Activated T-helper 17 cell treated with anti-CD3 and anti-CD28 coated beads, Interleukin-2, amount 50 U/mL, for 72 hours (primary cell): Measurements from ENCODE around the gene EML5. TPM values are rescaled to one million over a fixed set of nuclear protein-coding genes. Genes with fewer than 3 reads are reported as not detected.

Source experiments
- ATAC-seq: fragments of 150-1000 bp; cut with Tn5 transposase; replicated peaks from 2 replicates; pipeline ENCODE4 v1.10.0; 2021; ENCODE audit warnings: mild to moderate bottlenecking, moderate library complexity
- H3K27ac Mint-ChIP-seq: one replicate; pipeline ENCODE4 v1.8.0; 2022; ENCODE audit warnings: mixed read lengths
- H3K27me3 Mint-ChIP-seq: one replicate; pipeline ENCODE4 v1.8.0; 2022; ENCODE audit warnings: mixed read lengths
- H3K36me3 Mint-ChIP-seq: one replicate; pipeline ENCODE4 v1.8.0; 2022; ENCODE audit warnings: low read depth, mild to moderate bottlenecking, mixed read lengths
- H3K4me1 Mint-ChIP-seq: one replicate; pipeline ENCODE4 v1.8.0; 2022; ENCODE audit warnings: mixed read lengths
- H3K4me3 Mint-ChIP-seq: one replicate; pipeline ENCODE4 v1.8.0; 2022; ENCODE audit warnings: mild to moderate bottlenecking, mixed read lengths
- H3K9me3 Mint-ChIP-seq: one replicate; pipeline ENCODE4 v1.8.0; 2022; ENCODE audit warnings: mixed read lengths
- total RNA-seq, 2 donors: library from RNA; stranded (reverse); gene quantifications; one replicate each; pipeline ENCODE4 v1.2.3, GENCODE V29; 2022

Gene EML5
- total RNA-seq, 2 donors from 2014 or later: 1.6 to 2.6 TPM

DNA sequence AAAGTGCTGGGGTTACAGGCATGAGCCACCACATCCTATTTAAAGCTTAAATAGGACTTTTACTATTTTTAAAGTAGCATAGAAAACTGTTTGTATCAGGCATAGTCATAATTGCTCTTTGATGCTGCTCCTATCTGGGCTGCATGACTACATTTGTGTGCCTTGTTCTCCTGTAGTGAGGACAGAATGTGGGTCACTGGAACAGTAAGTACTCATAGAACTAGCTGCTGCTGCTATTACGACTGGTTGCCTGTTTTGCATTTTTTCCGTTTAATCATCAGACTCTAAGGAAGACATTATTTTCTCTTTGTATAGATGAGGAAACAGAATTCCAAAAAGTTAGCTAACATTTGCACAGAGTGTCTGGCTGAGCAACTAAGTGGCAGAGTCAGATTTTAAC lies 187.2 kb downstream of the EML5 start:
- Mint-ChIP-seq H3K27ac (peak overlapping the region; percentile 79), H3K36me3 (peaks cover 97% of the 10 kb centered on the region), H3K9me3 (no peaks in the 10 kb centered on the region), H3K4me3 (peak overlapping the region; percentile 35), H3K27me3 (no peaks in the 10 kb centered on the region), H3K4me1 (peaks cover 18% of the 10 kb centered on the region)
- peak; percentile 95 for ATAC-seq

DNA sequence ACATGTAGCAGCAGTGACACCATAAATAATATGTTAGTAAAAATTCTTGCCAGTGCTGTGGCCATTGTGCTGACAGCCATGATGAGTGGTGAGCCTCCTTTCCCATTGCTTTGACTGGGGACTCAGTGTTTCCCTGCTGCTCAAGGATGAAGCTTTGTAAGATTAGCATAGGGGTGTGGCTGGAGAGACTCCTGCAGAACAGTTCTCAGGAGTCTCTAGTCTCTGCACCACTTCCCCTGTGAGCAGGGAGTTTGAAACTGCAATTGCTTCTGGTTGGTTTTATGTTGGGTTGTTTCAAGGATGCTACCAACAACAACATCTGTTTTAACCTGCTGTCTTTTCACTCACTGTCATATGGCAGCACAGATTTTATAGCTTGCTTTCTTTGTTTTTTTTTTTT lies 188.5 kb downstream of the EML5 start:
- no peak overlapping the region for H3K27ac Mint-ChIP-seq
- H3K27me3 Mint-ChIP-seq: no peaks in the 10 kb centered on the region
- H3K36me3 Mint-ChIP-seq: peaks cover 93% of the 10 kb centered on the region
- H3K4me3 Mint-ChIP-seq: no peak overlapping the region
- peaks cover 29% of the 10 kb centered on the region for H3K4me1 Mint-ChIP-seq
- ATAC-seq: no peak
- H3K9me3 Mint-ChIP-seq: no peaks in the 10 kb centered on the region

DNA sequence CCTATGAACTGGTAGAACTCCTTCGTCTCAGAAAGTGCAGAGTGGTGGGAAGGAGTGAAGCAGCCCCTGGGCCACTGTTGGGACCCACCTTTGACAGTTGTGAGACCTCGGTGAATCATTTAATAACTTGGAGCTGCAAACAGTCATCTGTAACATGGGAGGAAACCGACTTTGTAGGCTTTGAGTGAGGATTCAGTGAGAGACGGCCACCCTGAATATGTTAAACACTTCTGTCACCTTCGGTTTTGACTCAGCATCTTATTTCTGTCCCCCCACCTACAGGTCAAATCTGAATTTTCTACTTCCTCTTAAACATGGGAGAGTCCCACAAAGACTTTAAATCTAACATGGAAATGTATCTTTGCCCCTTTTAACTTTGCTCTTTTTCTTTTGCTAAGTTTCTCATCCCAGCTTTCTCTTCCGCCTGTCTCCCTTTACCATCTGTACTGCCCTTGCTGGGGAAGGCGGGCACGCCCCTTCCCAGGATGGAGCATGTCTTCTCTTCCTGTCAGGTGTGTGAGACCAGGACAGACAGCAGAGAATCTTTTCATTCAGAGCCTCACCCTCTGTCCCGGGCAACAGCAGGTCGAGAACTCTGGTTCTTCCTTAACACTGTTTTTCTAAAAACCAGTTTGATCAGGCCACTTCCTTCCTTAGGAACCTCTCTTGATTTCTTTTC lies 192.9 kb downstream of the EML5 start:
- peak; percentile 94 for ATAC-seq
- H3K9me3 Mint-ChIP-seq: no peaks in the 10 kb centered on the region
- no peaks in the 10 kb centered on the region for H3K27me3 Mint-ChIP-seq
- H3K4me3 Mint-ChIP-seq: peak overlapping the region; percentile 73
- H3K36me3 Mint-ChIP-seq: peaks cover 90% of the 10 kb centered on the region
- H3K4me1 Mint-ChIP-seq: peaks cover 40% of the 10 kb centered on the region
- H3K27ac Mint-ChIP-seq: peak overlapping the region; percentile 83

DNA sequence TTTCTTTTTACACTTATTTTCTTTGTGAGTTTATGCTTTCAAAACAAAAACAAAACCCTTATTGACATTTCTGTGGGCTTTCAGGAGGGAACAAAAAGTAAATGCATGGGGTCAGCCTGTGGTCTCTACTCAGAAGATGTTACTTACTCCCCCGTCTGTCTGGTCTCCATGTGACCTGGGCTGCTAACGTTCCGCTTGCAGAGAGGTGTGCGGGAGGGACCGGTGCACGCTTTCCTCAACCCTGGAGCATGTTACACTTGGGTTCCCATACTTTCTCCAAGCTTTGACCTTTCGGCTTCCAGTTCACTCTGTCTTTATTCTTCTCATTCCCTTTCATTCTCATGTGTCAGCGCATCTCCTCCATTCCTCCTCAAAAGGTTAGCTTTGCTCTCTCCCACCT lies 193.4 kb downstream of the EML5 start:
- H3K4me1 Mint-ChIP-seq: peaks cover 40% of the 10 kb centered on the region
- no peak for ATAC-seq
- no peaks in the 10 kb centered on the region for H3K27me3 Mint-ChIP-seq
- peaks cover 90% of the 10 kb centered on the region for H3K36me3 Mint-ChIP-seq
- peak overlapping the region; percentile 83 for H3K27ac Mint-ChIP-seq
- peak overlapping the region; percentile 73 for H3K4me3 Mint-ChIP-seq
- no peaks in the 10 kb centered on the region for H3K9me3 Mint-ChIP-seq

DNA sequence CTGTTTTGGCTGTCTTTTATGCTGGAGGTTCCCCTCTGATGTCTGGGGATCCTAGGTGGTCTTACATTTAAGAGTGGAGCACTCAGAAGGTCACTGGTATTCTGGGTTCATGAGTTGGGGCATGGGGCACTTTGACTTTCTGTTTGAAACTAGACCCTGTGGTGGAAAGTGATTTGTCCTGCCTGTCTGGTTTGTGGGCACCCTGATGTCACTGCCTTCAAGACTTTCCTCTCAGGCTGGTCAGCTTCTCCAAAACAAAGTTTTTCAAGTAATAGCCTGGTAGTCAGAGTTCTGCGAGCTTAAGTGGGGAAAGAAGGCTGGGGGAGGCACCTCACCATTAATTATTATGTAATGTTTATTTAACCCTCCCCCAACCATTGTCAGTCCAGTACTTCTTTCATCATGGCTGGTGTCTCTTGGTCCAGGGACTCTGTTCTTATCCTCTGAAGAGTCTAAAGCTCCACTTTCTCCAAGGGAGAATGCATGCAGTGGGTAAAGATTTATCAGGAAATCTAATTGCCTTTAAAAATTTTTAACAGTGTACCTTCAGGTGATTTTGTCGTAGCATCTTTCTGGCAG lies 194.6 kb downstream of the EML5 start:
- peaks cover 40% of the 10 kb centered on the region for H3K4me1 Mint-ChIP-seq
- peaks cover 90% of the 10 kb centered on the region for H3K36me3 Mint-ChIP-seq
- H3K27ac Mint-ChIP-seq: no peak overlapping the region
- peak; percentile 19 for ATAC-seq
- H3K4me3 Mint-ChIP-seq: no peak overlapping the region
- H3K27me3 Mint-ChIP-seq: no peaks in the 10 kb centered on the region
- no peaks in the 10 kb centered on the region for H3K9me3 Mint-ChIP-seq

DNA sequence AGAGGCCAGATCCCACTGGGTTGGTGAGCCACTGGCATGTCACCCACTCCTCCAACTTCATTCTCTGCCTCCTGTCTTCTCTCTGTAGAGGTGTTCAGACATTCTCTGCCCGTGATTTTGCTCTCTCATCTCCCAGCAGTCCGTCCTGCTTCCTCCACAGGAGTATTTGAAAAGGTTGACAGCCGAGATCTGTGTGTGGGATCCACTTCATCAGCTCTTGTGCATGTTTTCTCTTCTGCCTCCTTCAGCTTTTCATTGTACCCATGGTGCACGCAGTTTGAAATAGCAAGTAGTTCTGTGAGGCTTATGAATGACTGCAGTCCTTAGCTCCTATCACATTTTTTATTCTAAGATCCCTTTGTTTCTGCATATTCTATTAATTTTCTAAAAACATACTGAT lies 195.2 kb downstream of the EML5 start:
- Mint-ChIP-seq H3K36me3 (peaks cover 90% of the 10 kb centered on the region), H3K4me3 (no peak overlapping the region), H3K9me3 (no peaks in the 10 kb centered on the region), H3K4me1 (peaks cover 39% of the 10 kb centered on the region), H3K27me3 (no peaks in the 10 kb centered on the region), H3K27ac (no peak overlapping the region)
- ATAC-seq: no peak

DNA sequence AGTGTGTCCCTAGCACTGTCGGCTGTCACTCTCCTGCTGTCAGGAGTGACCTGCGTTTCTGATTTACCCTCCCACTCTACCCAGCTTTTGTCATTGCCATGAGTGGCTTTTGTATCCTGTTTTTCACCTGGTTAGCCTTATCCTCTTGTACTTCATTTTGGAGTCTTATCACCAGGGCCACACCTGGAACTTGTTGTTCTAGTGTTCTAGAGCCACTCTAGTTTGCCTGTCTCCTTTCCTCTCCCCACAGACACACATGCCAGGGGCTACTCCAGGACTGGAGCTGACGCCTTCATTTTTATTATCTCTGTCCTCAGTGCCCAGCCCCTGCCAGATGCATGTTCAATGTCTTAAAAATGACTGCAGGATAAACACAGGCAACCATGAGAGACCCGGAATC lies 195.7 kb downstream of the EML5 start:
- Mint-ChIP-seq H3K9me3 (no peaks in the 10 kb centered on the region), H3K27me3 (no peaks in the 10 kb centered on the region), H3K27ac (no peak overlapping the region), H3K4me1 (peaks cover 36% of the 10 kb centered on the region), H3K36me3 (peaks cover 90% of the 10 kb centered on the region), H3K4me3 (no peak overlapping the region)
- ATAC-seq: no peak

DNA sequence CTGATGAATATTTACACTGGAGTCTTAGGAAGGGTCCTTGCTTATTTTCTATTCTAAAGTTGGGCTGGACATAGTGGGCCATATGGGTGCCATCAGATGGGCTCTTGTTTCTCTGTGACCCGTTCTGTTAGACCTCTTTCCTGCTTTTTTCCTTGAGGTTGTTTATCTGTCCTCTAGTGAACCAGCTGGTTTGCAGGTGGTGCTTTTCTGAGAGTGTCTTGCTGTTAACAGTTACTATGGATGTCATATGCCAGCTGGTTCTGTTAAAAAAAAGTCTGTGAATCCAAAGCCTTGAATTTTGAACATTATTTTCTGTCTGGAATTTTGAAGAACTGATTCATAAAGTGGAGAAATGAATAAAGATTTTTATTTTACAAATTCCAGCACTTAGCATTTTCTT lies 200.7 kb downstream of the EML5 start:
- Mint-ChIP-seq H3K36me3 (peaks cover 96% of the 10 kb centered on the region), H3K9me3 (no peaks in the 10 kb centered on the region), H3K4me1 (peaks cover 5% of the 10 kb centered on the region), H3K4me3 (no peak overlapping the region), H3K27me3 (no peaks in the 10 kb centered on the region), H3K27ac (no peak overlapping the region)
- ATAC-seq: no peak

DNA sequence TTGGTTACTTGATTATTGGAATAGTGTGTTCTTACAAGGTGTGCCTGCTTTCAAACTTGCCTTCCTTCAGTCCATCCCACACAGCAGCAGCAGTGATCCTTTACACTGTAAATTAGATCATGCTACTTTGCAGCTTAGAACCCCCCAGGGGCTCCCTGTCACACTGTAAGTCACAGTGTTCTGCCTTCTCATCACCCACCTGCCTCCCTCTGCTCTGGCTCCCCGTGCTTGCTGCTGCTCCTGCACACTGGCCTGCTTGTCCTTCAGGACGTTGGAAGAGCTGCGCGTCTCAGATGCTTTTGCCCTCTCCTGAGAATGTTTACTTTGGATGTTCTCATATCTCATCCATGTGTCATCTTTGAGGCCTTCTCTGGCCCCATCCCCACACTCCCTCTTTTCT lies 202.6 kb downstream of the EML5 start:
- H3K27ac Mint-ChIP-seq: no peak overlapping the region
- H3K27me3 Mint-ChIP-seq: no peaks in the 10 kb centered on the region
- no peak for ATAC-seq
- H3K4me1 Mint-ChIP-seq: no peaks in the 10 kb centered on the region
- H3K4me3 Mint-ChIP-seq: no peak overlapping the region
- H3K9me3 Mint-ChIP-seq: no peaks in the 10 kb centered on the region
- peaks cover 100% of the 10 kb centered on the region for H3K36me3 Mint-ChIP-seq

DNA sequence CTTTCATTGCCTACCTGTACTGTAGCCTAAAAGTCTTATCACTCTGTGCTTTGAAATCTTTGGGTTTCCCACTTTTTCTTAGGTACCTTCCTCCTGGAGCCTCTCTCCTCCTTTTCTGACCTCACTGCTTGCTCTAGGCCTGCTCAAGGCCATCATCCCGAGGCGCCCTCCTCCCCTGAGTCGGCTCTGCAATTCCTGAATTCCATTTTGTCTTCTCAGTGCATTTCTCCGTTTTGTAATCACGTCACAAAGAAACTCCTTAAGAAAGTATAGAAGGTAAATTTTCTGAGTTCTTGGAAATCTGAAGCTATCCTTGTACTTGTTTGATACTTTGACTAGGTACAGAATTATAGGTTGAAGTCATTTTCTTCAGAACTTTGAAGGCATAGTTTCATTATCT lies 204.7 kb downstream of the EML5 start:
- no peak for ATAC-seq
- Mint-ChIP-seq H3K27ac (no peak overlapping the region), H3K4me3 (no peak overlapping the region), H3K4me1 (no peaks in the 10 kb centered on the region), H3K36me3 (peaks cover 98% of the 10 kb centered on the region), H3K27me3 (no peaks in the 10 kb centered on the region), H3K9me3 (no peaks in the 10 kb centered on the region)

DNA sequence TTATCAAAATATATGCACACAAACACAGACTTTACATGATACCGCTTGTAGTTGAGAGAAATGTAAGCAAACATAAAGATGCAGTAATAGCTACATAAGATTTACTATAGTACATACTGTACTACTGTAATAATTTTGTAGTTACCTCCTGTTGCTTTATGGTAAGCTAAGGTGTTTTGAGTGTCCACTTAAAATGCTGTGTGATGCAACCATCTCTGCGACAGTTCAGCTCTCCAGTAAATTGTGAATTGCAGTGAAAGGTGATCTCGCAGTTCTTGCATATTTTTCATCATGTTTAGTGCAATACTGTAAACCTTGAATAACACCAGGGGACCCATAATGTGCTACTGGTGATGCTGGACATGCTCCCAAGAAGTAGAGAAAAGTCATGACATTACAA lies 208.3 kb downstream of the EML5 start:
- Mint-ChIP-seq H3K4me3 (no peak overlapping the region), H3K9me3 (no peaks in the 10 kb centered on the region), H3K27ac (no peak overlapping the region)

DNA sequence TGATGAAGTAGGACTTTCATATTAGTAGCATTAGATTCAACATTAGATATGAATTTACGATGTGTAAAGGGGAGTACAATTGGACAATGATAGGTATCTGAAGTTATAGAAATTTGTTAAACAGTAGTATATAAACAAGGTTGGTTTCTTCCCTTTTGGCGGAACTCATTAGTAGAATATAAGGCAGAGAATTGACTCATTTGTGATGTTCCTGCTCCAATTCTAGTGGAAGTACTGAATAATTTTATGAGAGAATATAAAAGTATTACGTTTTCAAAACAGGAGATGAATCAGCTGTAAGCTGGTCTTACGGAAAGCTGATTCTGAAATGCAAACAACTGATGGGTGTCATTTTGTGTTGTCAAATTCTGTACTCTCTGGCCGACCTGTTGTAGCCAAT lies 216.5 kb downstream of the EML5 start:
- H3K27ac Mint-ChIP-seq: no peak overlapping the region
- no peak for ATAC-seq
- peaks cover 100% of the 10 kb centered on the region for H3K36me3 Mint-ChIP-seq
- H3K9me3 Mint-ChIP-seq: no peaks in the 10 kb centered on the region
- no peaks in the 10 kb centered on the region for H3K4me1 Mint-ChIP-seq
- H3K4me3 Mint-ChIP-seq: no peak overlapping the region
- no peaks in the 10 kb centered on the region for H3K27me3 Mint-ChIP-seq

More for the DNA sequence above, 208.3 kb downstream of the EML5 start:
- Mint-ChIP-seq H3K36me3 (peaks cover 98% of the 10 kb centered on the region), H3K4me1 (no peaks in the 10 kb centered on the region), H3K27me3 (no peaks in the 10 kb centered on the region)
- ATAC-seq: no peak

DNA sequence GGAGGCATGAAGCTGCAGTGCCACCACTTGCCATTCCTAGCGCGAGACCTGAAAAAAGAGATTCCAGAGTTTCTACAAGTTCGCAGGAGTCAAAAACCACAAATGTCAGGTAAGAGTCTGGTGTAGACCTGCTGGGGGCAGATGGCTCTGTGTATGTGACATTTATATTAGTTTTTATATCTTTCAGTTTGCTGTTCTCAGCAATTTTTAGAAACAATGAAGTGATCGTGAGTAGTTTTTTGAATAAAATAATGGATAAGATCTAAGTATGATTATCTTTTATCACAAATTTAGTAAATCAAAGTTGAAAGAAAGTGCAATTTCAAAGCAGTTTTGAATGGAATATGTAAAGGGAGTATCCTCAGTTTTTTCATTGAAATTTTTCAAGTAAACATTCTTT lies 220.6 kb downstream of the EML5 start:
- H3K27me3 Mint-ChIP-seq: no peaks in the 10 kb centered on the region
- H3K9me3 Mint-ChIP-seq: no peaks in the 10 kb centered on the region
- H3K36me3 Mint-ChIP-seq: peaks cover 100% of the 10 kb centered on the region
- H3K4me1 Mint-ChIP-seq: no peaks in the 10 kb centered on the region
- ATAC-seq: no peak
- no peak overlapping the region for H3K4me3 Mint-ChIP-seq
- no peak overlapping the region for H3K27ac Mint-ChIP-seq

DNA sequence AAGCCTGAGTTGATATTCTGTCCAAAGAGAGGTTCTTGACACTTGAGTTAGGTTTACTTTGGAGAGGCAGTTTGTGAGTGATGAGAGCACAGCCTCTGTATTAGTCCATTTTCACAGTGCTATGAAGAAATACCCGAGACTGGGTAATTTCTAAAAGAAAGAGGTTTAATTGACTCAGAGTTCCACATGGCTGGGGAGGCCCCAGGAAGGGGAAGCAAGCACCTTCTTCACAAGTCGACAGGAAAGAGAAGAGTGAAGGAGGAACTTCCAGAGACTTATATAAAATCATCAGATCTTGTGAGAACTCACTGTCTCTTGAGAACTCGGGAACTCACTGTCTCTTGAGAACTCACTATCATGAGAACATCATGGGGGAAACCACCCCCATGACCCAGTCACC lies 224.6 kb downstream of the EML5 start:
- Mint-ChIP-seq H3K4me3 (no peak overlapping the region), H3K36me3 (peaks cover 74% of the 10 kb centered on the region), H3K9me3 (no peaks in the 10 kb centered on the region), H3K27ac (no peak overlapping the region), H3K4me1 (peaks cover 9% of the 10 kb centered on the region), H3K27me3 (no peaks in the 10 kb centered on the region)
- ATAC-seq: no peak

DNA sequence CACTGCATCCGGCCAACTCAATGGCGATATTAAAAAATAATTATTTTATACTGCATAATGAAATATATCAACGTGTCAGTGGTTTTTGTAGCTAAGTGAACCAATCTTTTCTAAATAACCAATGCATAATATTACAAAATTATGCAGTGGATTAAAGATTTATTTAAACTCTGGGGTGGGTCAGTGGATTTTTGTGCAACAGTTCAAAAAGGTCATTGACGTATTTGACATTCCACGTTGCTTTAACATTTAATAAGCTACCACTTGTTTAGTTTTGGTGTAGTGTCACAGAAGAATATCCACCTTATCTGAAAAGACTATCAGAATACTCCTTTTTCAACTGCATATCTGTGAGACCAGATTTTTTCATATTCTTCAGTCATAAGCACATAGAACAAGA lies 227.3 kb downstream of the EML5 start:
- Mint-ChIP-seq H3K27ac (no peak overlapping the region), H3K4me1 (peaks cover 17% of the 10 kb centered on the region), H3K9me3 (no peaks in the 10 kb centered on the region), H3K4me3 (no peak overlapping the region), H3K27me3 (no peaks in the 10 kb centered on the region), H3K36me3 (peaks cover 47% of the 10 kb centered on the region)
- no peak for ATAC-seq
